HCT116 (cell line): Measurements from ENCODE around the gene HOXA11. TPM values are rescaled to one million over a fixed set of nuclear protein-coding genes. Genes with fewer than 3 reads are reported as not detected.

Experiments used
- ATAC-seq: fragments of 200-7000 bp; cut with Tn5 transposase; 2 replicates; pipeline ENCODE4 v1.9.1; 2020; ENCODE audit warnings: mild to moderate bottlenecking, moderate library complexity
- BruUV-seq: library from RNA; stranded (reverse); fragments of 400-500 nt; replicated peaks from 2 replicates; lab custom pipeline; 2021; lab: Mats Ljungman, UMichigan
- CTCF ChIA-PET: fragments of 300-600 bp; sonication (Branson Sonifier 250); formaldehyde crosslinking; loops from one replicate; lab custom pipeline; 2021; ENCODE audit warnings: antibody characterized with exemption; lab: Charles Lee
- POLR2A ChIA-PET: fragments of 300-600, 350-600 bp; sonication (Branson Sonifier 250); formaldehyde crosslinking; loops from one replicate; lab custom pipeline; 2021; ENCODE audit warnings: antibody characterized with exemption; lab: Charles Lee
- RAD21 ChIA-PET, 2 experiments: fragments of 300-600 bp; sonication (Branson Sonifier 250); formaldehyde crosslinking; loops; one replicate each; lab custom pipeline; 2023; ENCODE audit warnings: low total read pairs in 2 of 2; ENCODE audit not compliant: uncharacterized antibody in 2 of 2, unreplicated experiment in 2 of 2, low non-redundant PET in 1 of 2; lab: Charles Lee
- DNase-seq: peaks from one replicate; pipeline ENCODE4 v3.0.0-alpha.2; 2010; ENCODE audit warnings: low read depth, low spot score
- H2AFZ ChIP-seq: fragments of 200-600 bp; shearing (Covaris generic), sonication (generic); 2 replicates; pipeline ENCODE4 v1.6.1; 2017; ENCODE audit warnings: low read depth, mixed run types, mixed read lengths, antibody characterized with exemption, low read length; ENCODE audit not compliant: poor library complexity, severe bottlenecking
- H3K27ac ChIP-seq: 2 replicates; pipeline ENCODE4 v1.5.1; 2012; ENCODE audit warnings: low read depth, low read length
- H3K27me3 ChIP-seq: fragments of 200-600 bp; sonication (generic); 2 replicates; pipeline ENCODE4 v1.6.1; 2016; ENCODE audit warnings: mixed run types, low read length, mixed read lengths; ENCODE audit not compliant: insufficient read depth
- H3K36me3 ChIP-seq, 2 experiments: fragments of 200-500 bp in 1 of 2; fragments of 200-600 bp in 1 of 2; sonication (Bioruptor generic) in 1 of 2; sonication (generic) in 1 of 2; 2 replicates each; pipeline versions ENCODE4 v1.5.1 to v1.6.1; 2014 to 2016; ENCODE audit warnings: low read length in 2 of 2, inconsistent platforms in 1 of 2, mixed read lengths in 1 of 2, mixed run types in 1 of 2; ENCODE audit not compliant: insufficient read depth in 2 of 2, control insufficient read depth in 1 of 2
- H3K4me1 ChIP-seq, 2 experiments: fragments of 200-600 bp in 1 of 2; sonication (generic) in 1 of 2; 2 replicates each; pipeline versions ENCODE4 v1.5.1 to v1.6.1; 2012 to 2017; ENCODE audit warnings: low read length in 2 of 2, inconsistent platforms in 1 of 2, mild to moderate bottlenecking in 1 of 2, mixed read lengths in 1 of 2, mixed run types in 1 of 2, moderate library complexity in 1 of 2; ENCODE audit not compliant: insufficient read depth in 2 of 2, control insufficient read depth in 1 of 2
- H3K4me2 ChIP-seq: fragments of 200-600 bp; sonication (generic); 2 replicates; pipeline ENCODE4 v1.6.1; 2017; ENCODE audit warnings: mixed run types, low read length, mixed read lengths
- H3K4me3 ChIP-seq, 2 experiments: fragments of 200-600 bp in 1 of 2; sonication (generic) in 1 of 2; replicated peaks in 1 of 2; 2 replicates each; pipeline ENCODE4 v1.5.1; 2011 to 2016; ENCODE audit warnings: low read length in 2 of 2, control low read depth in 1 of 2, low read depth in 1 of 2, mild to moderate bottlenecking in 1 of 2, mixed read lengths in 1 of 2, mixed run types in 1 of 2
- H3K79me2 ChIP-seq: fragments of 200-600 bp; sonication (generic); 2 replicates; pipeline ENCODE4 v1.6.1; 2017; ENCODE audit warnings: mild to moderate bottlenecking, mixed run types, low read length, moderate library complexity, mixed read lengths; ENCODE audit not compliant: insufficient read depth
- H3K9ac ChIP-seq: fragments of 200-600 bp; sonication (generic); 2 replicates; pipeline ENCODE4 v1.6.1; 2016; ENCODE audit warnings: low read length, mixed read lengths
- H3K9me2 ChIP-seq: fragments of 200-600 bp; sonication (generic), shearing (Covaris generic); 2 replicates; pipeline ENCODE4 v1.6.1; 2017; ENCODE audit warnings: mixed run types, mild to moderate bottlenecking, moderate library complexity; ENCODE audit not compliant: insufficient read depth
- H3K9me3 ChIP-seq, 2 experiments: fragments of 200-500 bp in 1 of 2; fragments of 200-600 bp in 1 of 2; sonication (Bioruptor generic) in 1 of 2; sonication (generic) in 1 of 2; 2 replicates each; pipeline ENCODE4 v1.6.1; 2014 to 2017; ENCODE audit warnings: low read length in 2 of 2, mixed read lengths in 2 of 2, inconsistent platforms in 1 of 2, low read depth in 1 of 2, mild to moderate bottlenecking in 1 of 2, mixed run types in 1 of 2, moderate library complexity in 1 of 2; ENCODE audit not compliant: control insufficient read depth in 1 of 2, insufficient read depth in 1 of 2
- H4K20me1 ChIP-seq: fragments of 200-600 bp; sonication (generic), shearing (Covaris generic); 2 replicates; pipeline ENCODE4 v1.6.1; 2017; ENCODE audit warnings: mixed run types, mild to moderate bottlenecking, moderate library complexity; ENCODE audit not compliant: insufficient read depth
- CEBPB ChIP-seq: IDR thresholded peaks from 2 replicates; pipeline ENCODE4 v1.6.1; 2012; ENCODE audit warnings: low read depth
- EGR1 ChIP-seq: IDR thresholded peaks from 2 replicates; pipeline ENCODE4 v1.6.1; 2012; ENCODE audit warnings: low read depth
- JUND ChIP-seq: IDR thresholded peaks from 2 replicates; pipeline ENCODE4 v1.6.1; 2012
- POLR2A ChIP-seq: IDR thresholded peaks from 2 replicates; pipeline ENCODE4 v1.7.0; 2011; ENCODE audit warnings: borderline replicate concordance; ENCODE audit not compliant: insufficient read depth, insufficient read length; ENCODE audit errors: extremely low read depth
- POLR2AphosphoS5 ChIP-seq: IDR thresholded peaks from 2 replicates; pipeline ENCODE4 v1.6.1; 2011; ENCODE audit warnings: mild to moderate bottlenecking, low read depth, low read length, moderate library complexity
- SIN3A ChIP-seq: IDR thresholded peaks from 2 replicates; pipeline ENCODE4 v1.6.1; 2012; ENCODE audit warnings: low read depth
- SP1 ChIP-seq: IDR thresholded peaks from 2 replicates; pipeline ENCODE4 v1.6.1; 2012; ENCODE audit warnings: low read depth
- SRF ChIP-seq: IDR thresholded peaks from 2 replicates; pipeline ENCODE4 v1.6.1; 2012; ENCODE audit warnings: low read depth
- TCF7L2 ChIP-seq: IDR thresholded peaks from 2 replicates; pipeline ENCODE4 v1.7.0; 2011; ENCODE audit warnings: borderline replicate concordance, inconsistent platforms; ENCODE audit not compliant: insufficient read depth, insufficient read length; ENCODE audit errors: extremely low read depth
- YY1 ChIP-seq: IDR thresholded peaks from 2 replicates; pipeline ENCODE4 v1.6.1; 2011; ENCODE audit warnings: low read length, low read depth, moderate library complexity, mild to moderate bottlenecking; ENCODE audit not compliant: insufficient replicate concordance; ENCODE audit errors: extremely low read depth
- ZFX ChIP-seq: fragments of 450-650 bp; IDR thresholded peaks from 2 replicates; pipeline ENCODE4 v1.6.1; 2017
- intact Hi-C: fragments of 100-400 bp; cut with micrococcal nuclease; formaldehyde crosslinking; loops from 2 replicates; pipeline ENCODE4 v1.10.0; 2022
- total RNA-seq: library from RNA; stranded (reverse); gene quantifications from one replicate; pipeline ENCODE4 v1.2.1, GENCODE V29; 2021; ENCODE audit not compliant: unreplicated experiment
- TF ChIP-seq, protein P1 (sequence below): IDR thresholded peaks from 2 replicates; pipeline ENCODE4 v1.6.1; 2012
- TF ChIP-seq, protein P2 (sequence below): IDR thresholded peaks from 2 replicates; pipeline ENCODE4 v1.6.1; 2012; ENCODE audit warnings: low read depth
- TF ChIP-seq, protein P3 (sequence below): IDR thresholded peaks from 2 replicates; pipeline ENCODE4 v1.6.1; 2011; ENCODE audit warnings: mild to moderate bottlenecking, low read length, moderate library complexity; ENCODE audit not compliant: insufficient replicate concordance; ENCODE audit errors: extremely low read depth
- TF ChIP-seq, protein P4 (sequence below): IDR thresholded peaks from 2 replicates; pipeline ENCODE4 v1.6.1; 2012
- TF ChIP-seq, protein P5 (sequence below), 3 experiments: fragments of 200-600 bp in 1 of 3; sonication (generic) in 1 of 3; IDR thresholded peaks in 2 of 3; conservative IDR thresholded peaks in 1 of 3; 2 replicates each; pipeline ENCODE4 v1.5.1; 2012 to 2017; ENCODE audit warnings: low read depth in 2 of 3, low read length in 2 of 3, antibody characterized with exemption in 1 of 3, borderline replicate concordance in 1 of 3, control low read depth in 1 of 3, mild to moderate bottlenecking in 1 of 3, mixed read lengths in 1 of 3, mixed run types in 1 of 3, moderate library complexity in 1 of 3; ENCODE audit not compliant: insufficient read depth in 1 of 3

The HOXA11 gene
- total RNA-seq, 1 experiment from 2014 or later: 6.8 TPM

DNA sequence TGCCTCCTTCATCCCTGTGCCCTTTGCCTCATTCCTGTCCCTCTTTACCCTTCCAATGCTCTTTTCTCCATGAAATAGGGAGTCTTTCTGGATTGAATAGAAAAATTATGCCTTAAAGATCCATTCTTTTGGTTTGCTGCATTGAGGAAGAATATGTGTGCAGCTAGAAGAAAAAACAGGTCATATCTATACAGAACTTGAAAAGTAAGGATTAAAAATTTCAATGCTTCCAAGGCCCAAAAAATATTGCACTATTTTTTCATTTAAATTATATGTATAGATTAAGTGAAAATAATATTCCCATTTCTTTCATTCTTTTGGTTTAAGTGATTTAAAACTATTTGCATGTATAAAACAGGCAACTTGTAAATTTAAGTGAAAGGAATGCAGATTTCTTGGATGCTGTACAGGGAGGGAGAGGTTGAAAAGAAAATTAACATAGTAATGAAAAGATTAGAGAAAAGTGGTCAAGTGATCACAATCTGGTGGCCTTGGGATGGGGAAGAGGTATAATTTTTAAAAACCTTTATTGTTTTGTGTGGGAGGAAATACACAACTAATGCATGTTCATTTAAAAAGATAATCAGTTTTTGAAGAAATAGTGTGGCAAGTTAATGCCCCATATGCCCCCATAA is 39.0 kb upstream of the HOXA11 start:
- Histone ChIP-seq H3K4me3 (no peak overlapping the region), H3K9me3 (no peaks in the 10 kb centered on the region), H3K9ac (no peak overlapping the region), H3K4me2 (no peak overlapping the region), H3K27ac (no peak overlapping the region), H3K9me2 (no peaks in the 10 kb centered on the region), H4K20me1 (no peaks in the 10 kb centered on the region), H3K36me3 (no peaks in the 10 kb centered on the region), H3K79me2 (no peaks in the 10 kb centered on the region), H3K4me1 (no peaks in the 10 kb centered on the region), H3K27me3 (no peaks in the 10 kb centered on the region), H2AFZ (no peak overlapping the region)
- POLR2A ChIA-PET: no interaction called here
- no peak for DNase-seq
- TF ChIP-seq JUND (no peak), ZFX (no peak), YY1 (no peak), SP1 (no peak), TCF7L2 (no peak), CEBPB (no peak), SIN3A (no peak), POLR2A (no peak), SRF (no peak), EGR1 (no peak), POLR2AphosphoS5 (no peak)
- TF ChIP-seq, protein P1, sequence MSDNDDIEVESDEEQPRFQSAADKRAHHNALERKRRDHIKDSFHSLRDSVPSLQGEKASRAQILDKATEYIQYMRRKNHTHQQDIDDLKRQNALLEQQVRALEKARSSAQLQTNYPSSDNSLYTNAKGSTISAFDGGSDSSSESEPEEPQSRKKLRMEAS: no peak
- TF ChIP-seq, protein P2, sequence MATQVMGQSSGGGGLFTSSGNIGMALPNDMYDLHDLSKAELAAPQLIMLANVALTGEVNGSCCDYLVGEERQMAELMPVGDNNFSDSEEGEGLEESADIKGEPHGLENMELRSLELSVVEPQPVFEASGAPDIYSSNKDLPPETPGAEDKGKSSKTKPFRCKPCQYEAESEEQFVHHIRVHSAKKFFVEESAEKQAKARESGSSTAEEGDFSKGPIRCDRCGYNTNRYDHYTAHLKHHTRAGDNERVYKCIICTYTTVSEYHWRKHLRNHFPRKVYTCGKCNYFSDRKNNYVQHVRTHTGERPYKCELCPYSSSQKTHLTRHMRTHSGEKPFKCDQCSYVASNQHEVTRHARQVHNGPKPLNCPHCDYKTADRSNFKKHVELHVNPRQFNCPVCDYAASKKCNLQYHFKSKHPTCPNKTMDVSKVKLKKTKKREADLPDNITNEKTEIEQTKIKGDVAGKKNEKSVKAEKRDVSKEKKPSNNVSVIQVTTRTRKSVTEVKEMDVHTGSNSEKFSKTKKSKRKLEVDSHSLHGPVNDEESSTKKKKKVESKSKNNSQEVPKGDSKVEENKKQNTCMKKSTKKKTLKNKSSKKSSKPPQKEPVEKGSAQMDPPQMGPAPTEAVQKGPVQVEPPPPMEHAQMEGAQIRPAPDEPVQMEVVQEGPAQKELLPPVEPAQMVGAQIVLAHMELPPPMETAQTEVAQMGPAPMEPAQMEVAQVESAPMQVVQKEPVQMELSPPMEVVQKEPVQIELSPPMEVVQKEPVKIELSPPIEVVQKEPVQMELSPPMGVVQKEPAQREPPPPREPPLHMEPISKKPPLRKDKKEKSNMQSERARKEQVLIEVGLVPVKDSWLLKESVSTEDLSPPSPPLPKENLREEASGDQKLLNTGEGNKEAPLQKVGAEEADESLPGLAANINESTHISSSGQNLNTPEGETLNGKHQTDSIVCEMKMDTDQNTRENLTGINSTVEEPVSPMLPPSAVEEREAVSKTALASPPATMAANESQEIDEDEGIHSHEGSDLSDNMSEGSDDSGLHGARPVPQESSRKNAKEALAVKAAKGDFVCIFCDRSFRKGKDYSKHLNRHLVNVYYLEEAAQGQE: no peak
- TF ChIP-seq, protein P3, sequence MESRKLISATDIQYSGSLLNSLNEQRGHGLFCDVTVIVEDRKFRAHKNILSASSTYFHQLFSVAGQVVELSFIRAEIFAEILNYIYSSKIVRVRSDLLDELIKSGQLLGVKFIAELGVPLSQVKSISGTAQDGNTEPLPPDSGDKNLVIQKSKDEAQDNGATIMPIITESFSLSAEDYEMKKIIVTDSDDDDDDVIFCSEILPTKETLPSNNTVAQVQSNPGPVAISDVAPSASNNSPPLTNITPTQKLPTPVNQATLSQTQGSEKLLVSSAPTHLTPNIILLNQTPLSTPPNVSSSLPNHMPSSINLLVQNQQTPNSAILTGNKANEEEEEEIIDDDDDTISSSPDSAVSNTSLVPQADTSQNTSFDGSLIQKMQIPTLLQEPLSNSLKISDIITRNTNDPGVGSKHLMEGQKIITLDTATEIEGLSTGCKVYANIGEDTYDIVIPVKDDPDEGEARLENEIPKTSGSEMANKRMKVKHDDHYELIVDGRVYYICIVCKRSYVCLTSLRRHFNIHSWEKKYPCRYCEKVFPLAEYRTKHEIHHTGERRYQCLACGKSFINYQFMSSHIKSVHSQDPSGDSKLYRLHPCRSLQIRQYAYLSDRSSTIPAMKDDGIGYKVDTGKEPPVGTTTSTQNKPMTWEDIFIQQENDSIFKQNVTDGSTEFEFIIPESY: no peak
- TF ChIP-seq, protein P4, sequence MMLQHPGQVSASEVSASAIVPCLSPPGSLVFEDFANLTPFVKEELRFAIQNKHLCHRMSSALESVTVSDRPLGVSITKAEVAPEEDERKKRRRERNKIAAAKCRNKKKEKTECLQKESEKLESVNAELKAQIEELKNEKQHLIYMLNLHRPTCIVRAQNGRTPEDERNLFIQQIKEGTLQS: no peak
- TF ChIP-seq, protein P5, sequence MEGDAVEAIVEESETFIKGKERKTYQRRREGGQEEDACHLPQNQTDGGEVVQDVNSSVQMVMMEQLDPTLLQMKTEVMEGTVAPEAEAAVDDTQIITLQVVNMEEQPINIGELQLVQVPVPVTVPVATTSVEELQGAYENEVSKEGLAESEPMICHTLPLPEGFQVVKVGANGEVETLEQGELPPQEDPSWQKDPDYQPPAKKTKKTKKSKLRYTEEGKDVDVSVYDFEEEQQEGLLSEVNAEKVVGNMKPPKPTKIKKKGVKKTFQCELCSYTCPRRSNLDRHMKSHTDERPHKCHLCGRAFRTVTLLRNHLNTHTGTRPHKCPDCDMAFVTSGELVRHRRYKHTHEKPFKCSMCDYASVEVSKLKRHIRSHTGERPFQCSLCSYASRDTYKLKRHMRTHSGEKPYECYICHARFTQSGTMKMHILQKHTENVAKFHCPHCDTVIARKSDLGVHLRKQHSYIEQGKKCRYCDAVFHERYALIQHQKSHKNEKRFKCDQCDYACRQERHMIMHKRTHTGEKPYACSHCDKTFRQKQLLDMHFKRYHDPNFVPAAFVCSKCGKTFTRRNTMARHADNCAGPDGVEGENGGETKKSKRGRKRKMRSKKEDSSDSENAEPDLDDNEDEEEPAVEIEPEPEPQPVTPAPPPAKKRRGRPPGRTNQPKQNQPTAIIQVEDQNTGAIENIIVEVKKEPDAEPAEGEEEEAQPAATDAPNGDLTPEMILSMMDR (IDR thresholded peaks at IDR 0.05 in 2 of 3, conservative IDR thresholded peaks at IDR 0.05 in 1 of 3; ENCODE audit: borderline replicate concordance in 1 of 3, insufficient read depth in 1 of 3, low read depth in 2 of 3, low read length in 2 of 3): no peak
- CTCF ChIA-PET: no interaction called here
- BruUV-seq: no TSS peak
- intact Hi-C loops: no loop called here
- no peak for ATAC-seq
- RAD21 ChIA-PET: interaction anchor here in 1 of 2 experiments (0.8 kb wide), 1 partner anchor 186 kb away, joined by 3 read pairs; no protein-coding TSS in a partner anchor
